ENCODE results near the gene C1QTNF1.

The C1QTNF1 gene

GRCh38 chr17:79023886-79024771 is at the start of gene C1QTNF1:
C1QTNF1 (plus strand) TSS chr17:79024169; CDS start chr17:79043969, 19,800 bp downstream.
- Histone ChIP-seq H3K27me3 (ENCODE audit: low read depth) (no peaks in the 10 kb centered on the region), H3K4me3 (peak within 1 kb of the TSS; percentile 49), H3K4me1 (peaks cover 7% of the 10 kb centered on the region; the same call in 1 of the 2 replicates), H3K9me3 (no peaks in the 10 kb centered on the region), H3K36me3 (replicated peaks) (no peaks in the 10 kb centered on the region)
- DNase-seq (ENCODE audit: low spot score in 2 of 2): peak; percentile 28 to 81
- in situ Hi-C loops (cut with MboI; ENCODE audit: low sequenced_read_pairs): no loop called here

- in situ Hi-C loops (cut with MboI; ENCODE audit: low sequenced_read_pairs): loop anchor here (10.0 kb wide), 1 partner anchor 800 kb away; no protein-coding TSS in a partner anchor
- H3K4me3 ChIP-seq: peak overlapping the region; percentile 13
- H3K9me3 ChIP-seq: peaks cover 3% of the 10 kb centered on the region; the same call in 1 of the 2 replicates
- no peaks in the 10 kb centered on the region for H3K27me3 ChIP-seq (ENCODE audit: low read depth)
- peak; percentile 44 to 65 for DNase-seq (ENCODE audit: low spot score in 2 of 2)
- H3K4me1 ChIP-seq: peaks cover 20% of the 10 kb centered on the region
- peaks cover 73% of the 10 kb centered on the region for H3K36me3 ChIP-seq (replicated peaks)
These were observed 49.1 kb upstream of the C1QTNF1 start for GRCh38 chr17:78974635-78975591.

- in situ Hi-C loops (cut with MboI; ENCODE audit: low sequenced_read_pairs): loop anchor here (10.0 kb wide), 1 partner anchor 802 kb away; no protein-coding TSS in a partner anchor
- peaks cover 52% of the 10 kb centered on the region for H3K36me3 ChIP-seq (replicated peaks)
- peak overlapping the region; percentile 40; the same call in 1 of the 2 replicates for H3K4me3 ChIP-seq
- no peak for DNase-seq (ENCODE audit: low spot score in 2 of 2)
- peaks cover 17% of the 10 kb centered on the region for H3K4me1 ChIP-seq
- H3K27me3 ChIP-seq (ENCODE audit: low read depth): no peaks in the 10 kb centered on the region
- no peaks in the 10 kb centered on the region for H3K9me3 ChIP-seq
These were observed 46.9 kb upstream of the C1QTNF1 start for GRCh38 chr17:78976907-78977680.

GRCh38 chr17:78977681-78977943 is 46.4 kb upstream of the C1QTNF1 start:
- H3K36me3 ChIP-seq (replicated peaks): peaks cover 46% of the 10 kb centered on the region
- in situ Hi-C loops (cut with MboI; ENCODE audit: low sequenced_read_pairs): loop anchor here (10.0 kb wide), 1 partner anchor 803 kb away; no protein-coding TSS in a partner anchor
- H3K4me3 ChIP-seq: peak overlapping the region; percentile 40; the same call in 1 of the 2 replicates
- DNase-seq (ENCODE audit: low spot score in 2 of 2): no peak
- H3K27me3 ChIP-seq (ENCODE audit: low read depth): no peaks in the 10 kb centered on the region
- peaks cover 17% of the 10 kb centered on the region for H3K4me1 ChIP-seq
- H3K9me3 ChIP-seq: no peaks in the 10 kb centered on the region

GRCh38 chr17:78977997-78978973 is 45.7 kb upstream of the C1QTNF1 start:
- peaks cover 17% of the 10 kb centered on the region for H3K4me1 ChIP-seq
- H3K36me3 ChIP-seq (replicated peaks): peaks cover 43% of the 10 kb centered on the region
- DNase-seq (ENCODE audit: low spot score in 2 of 2): no peak
- in situ Hi-C loops (cut with MboI; ENCODE audit: low sequenced_read_pairs): loop anchor here (10.0 kb wide), 1 partner anchor 803 kb away; no protein-coding TSS in a partner anchor
- no peaks in the 10 kb centered on the region for H3K27me3 ChIP-seq (ENCODE audit: low read depth)
- peak overlapping the region; percentile 40 for H3K4me3 ChIP-seq
- H3K9me3 ChIP-seq: no peaks in the 10 kb centered on the region

- Histone ChIP-seq H3K36me3 (replicated peaks) (peaks cover 30% of the 10 kb centered on the region), H3K9me3 (no peaks in the 10 kb centered on the region), H3K27me3 (ENCODE audit: low read depth) (no peaks in the 10 kb centered on the region), H3K4me1 (peaks cover 17% of the 10 kb centered on the region), H3K4me3 (peak within 1 kb of the TSS; percentile 40)
- in situ Hi-C loops (cut with MboI; ENCODE audit: low sequenced_read_pairs): loop anchor here (10.0 kb wide), 1 partner anchor 805 kb away; no protein-coding TSS in a partner anchor
- DNase-seq (ENCODE audit: low spot score in 2 of 2): peak; percentile 93 to 97
These were observed 44.0 kb upstream of the C1QTNF1 start, which contains the start of gene LGALS3BP for GRCh38 chr17:78979780-78980623. LGALS3BP (minus strand) TSS chr17:78979923; CDS start chr17:78977191, 2,732 bp downstream.

- in situ Hi-C loops (cut with MboI; ENCODE audit: low sequenced_read_pairs): no loop called here
- Histone ChIP-seq H3K27me3 (ENCODE audit: low read depth) (no peaks in the 10 kb centered on the region), H3K4me1 (peaks cover 17% of the 10 kb centered on the region), H3K4me3 (no peak overlapping the region), H3K36me3 (replicated peaks) (peaks cover 27% of the 10 kb centered on the region), H3K9me3 (no peaks in the 10 kb centered on the region)
- DNase-seq (ENCODE audit: low spot score in 2 of 2): no peak
These were observed 43.4 kb upstream of the C1QTNF1 start for GRCh38 chr17:78980624-78980972.

GRCh38 chr17:78981010-78981888 is 42.7 kb upstream of the C1QTNF1 start:
- no peaks in the 10 kb centered on the region for H3K27me3 ChIP-seq (ENCODE audit: low read depth)
- no peak overlapping the region for H3K4me3 ChIP-seq
- no peaks in the 10 kb centered on the region for H3K9me3 ChIP-seq
- H3K36me3 ChIP-seq (replicated peaks): peaks cover 22% of the 10 kb centered on the region
- DNase-seq (ENCODE audit: low spot score in 2 of 2): no peak
- in situ Hi-C loops (cut with MboI; ENCODE audit: low sequenced_read_pairs): no loop called here
- H3K4me1 ChIP-seq: peaks cover 13% of the 10 kb centered on the region

GRCh38 chr17:78985395-78985794 is 38.6 kb upstream of the C1QTNF1 start:
- H3K9me3 ChIP-seq: no peaks in the 10 kb centered on the region
- H3K4me1 ChIP-seq: peaks cover 10% of the 10 kb centered on the region
- H3K4me3 ChIP-seq: no peak overlapping the region
- DNase-seq (ENCODE audit: low spot score in 2 of 2): no peak
- in situ Hi-C loops (cut with MboI; ENCODE audit: low sequenced_read_pairs): no loop called here
- H3K27me3 ChIP-seq (ENCODE audit: low read depth): no peaks in the 10 kb centered on the region
- H3K36me3 ChIP-seq (replicated peaks): no peaks in the 10 kb centered on the region

GRCh38 chr17:78986048-78986648 is 37.8 kb upstream of the C1QTNF1 start:
- Histone ChIP-seq H3K9me3 (no peaks in the 10 kb centered on the region), H3K27me3 (ENCODE audit: low read depth) (no peaks in the 10 kb centered on the region), H3K4me3 (no peak overlapping the region), H3K36me3 (replicated peaks) (no peaks in the 10 kb centered on the region), H3K4me1 (peaks cover 10% of the 10 kb centered on the region)
- DNase-seq (ENCODE audit: low spot score in 2 of 2): no peak
- in situ Hi-C loops (cut with MboI; ENCODE audit: low sequenced_read_pairs): no loop called here
